A549 (cell line): ENCODE measurements around the gene TRIP11. TPM values are rescaled to one million over a fixed set of nuclear protein-coding genes. Genes with fewer than 3 reads are reported as not detected.

ENCODE experiments used
- ATAC-seq, 2 experiments: fragments of 200-7000 bp in 1 of 2; fragments of >200 bp in 1 of 2; cut with Nextera tagmentation in 1 of 2; cut with Tn5 transposase in 1 of 2; 3 replicates each; pipeline versions ENCODE4 v1.8.0 to v1.9.1; 2018 to 2020; ENCODE audit warnings: mild to moderate bottlenecking in 1 of 2, moderate library complexity in 1 of 2
- CTCF ChIA-PET: fragments of 300-600 bp; sonication (Branson Sonifier 250); formaldehyde crosslinking; extraction: SDS; loops from one replicate; lab custom pipeline; 2021; ENCODE audit warnings: antibody characterized with exemption, inconsistent platforms; lab: Yijun Ruan, JAX
- POLR2A ChIA-PET: fragments of 350-600 bp; formaldehyde crosslinking; extraction: SDS; loops from one replicate; lab custom pipeline; 2021; ENCODE audit warnings: antibody characterized with exemption, inconsistent platforms; lab: Yijun Ruan, JAX
- DNase-seq, 2 experiments: peaks; one replicate each; pipeline versions ENCODE4 v3.0.0 to v3.0.0-alpha.2; 2011 to 2016; ENCODE audit warnings: low read depth in 1 of 2, low spot score in 1 of 2
- FAIRE-seq: peaks from 2 replicates; lab custom pipeline; 2011; peaks lifted over from hg19 to GRCh38; lab: Jason Lieb, UNC
- H3K27ac ChIP-seq, 2 experiments: fragments of >200 bp; sonication (Bioruptor Twin); formaldehyde crosslinking; 3 replicates each; pipeline ENCODE4 v1.5.1; 2016 to 2017
- H3K4me1 ChIP-seq: fragments of >200 bp; sonication (Bioruptor Twin); formaldehyde crosslinking; 3 replicates; pipeline ENCODE4 v1.6.1; 2016
- H3K4me2 ChIP-seq: fragments of >200 bp; sonication (Bioruptor Twin); formaldehyde crosslinking; 3 replicates; pipeline ENCODE4 v1.6.1; 2016
- H3K4me3 ChIP-seq: fragments of >200 bp; sonication (Bioruptor Twin); formaldehyde crosslinking; 3 replicates; pipeline ENCODE4 v1.5.1; 2016
- H3K9me3 ChIP-seq: fragments of >200 bp; sonication (Bioruptor Twin); formaldehyde crosslinking; 3 replicates; pipeline ENCODE4 v1.6.1; 2016
- ATOH8 ChIP-seq: fragments of 250-450 bp; sonication (Bioruptor Pico); IDR thresholded peaks from 2 replicates; pipeline ENCODE4 v1.5.0; 2020; ENCODE audit warnings: low read depth, mild to moderate bottlenecking, moderate library complexity
- CBX2 ChIP-seq: fragments of 200-600 bp; sonication (generic); IDR thresholded peaks from 2 replicates; pipeline ENCODE4 v1.6.1; 2016; ENCODE audit warnings: low read depth, mild to moderate bottlenecking, borderline replicate concordance
- CBX8 ChIP-seq: fragments of 200-600 bp; sonication (generic); IDR thresholded peaks from 2 replicates; pipeline ENCODE4 v1.6.1; 2016
- CEBPB ChIP-seq, 2 experiments: fragments of >200 bp in 1 of 2; sonication (Bioruptor Twin) in 1 of 2; formaldehyde crosslinking in 1 of 2; IDR thresholded peaks; 2 replicates each; pipeline ENCODE4 v1.6.1; 2012 to 2016
- CTCF ChIP-seq: fragments of >200 bp; sonication (Bioruptor Twin); formaldehyde crosslinking; IDR thresholded peaks from 3 replicates; pipeline ENCODE4 v1.5.1; 2016
- E2F6 ChIP-seq: IDR thresholded peaks from 2 replicates; pipeline ENCODE4 v1.6.1; 2012; ENCODE audit warnings: low read depth, borderline replicate concordance
- ELK1 ChIP-seq: fragments of 150-350 bp; IDR thresholded peaks from 2 replicates; pipeline ENCODE4 v1.6.1; 2014; ENCODE audit warnings: low read depth, mild to moderate bottlenecking, low read length
- EP300 ChIP-seq, 2 experiments: fragments of >200 bp; sonication (Bioruptor Twin); formaldehyde crosslinking; IDR thresholded peaks; 2 replicates in 1 of 2; 3 replicates in 1 of 2; pipeline ENCODE4 v1.6.1; 2016 to 2017
- FOSL2 ChIP-seq, 2 experiments: fragments of 450-650 bp in 1 of 2; fragments of >200 bp in 1 of 2; sonication (Bioruptor Twin) in 1 of 2; formaldehyde crosslinking; IDR thresholded peaks; 2 replicates each; pipeline versions ENCODE4 v1.5.0 to v1.6.1; 2016 to 2020; ENCODE audit warnings: mild to moderate bottlenecking in 1 of 2, moderate library complexity in 1 of 2
- FOXS1 ChIP-seq: fragments of 250-450 bp; sonication (Bioruptor Pico); IDR thresholded peaks from 2 replicates; pipeline ENCODE4 v1.5.0; 2020; ENCODE audit warnings: mild to moderate bottlenecking, moderate library complexity
- GATA3 ChIP-seq: IDR thresholded peaks from 2 replicates; pipeline ENCODE4 v1.6.1; 2012; ENCODE audit warnings: borderline replicate concordance
- HDAC2 ChIP-seq: fragments of 200-600 bp; sonication (generic); IDR thresholded peaks from 2 replicates; pipeline ENCODE4 v1.6.1; 2016
- HOXA7 ChIP-seq: fragments of 250-450 bp; sonication (Bioruptor Pico); IDR thresholded peaks from 2 replicates; pipeline ENCODE4 v1.5.0; 2020; ENCODE audit warnings: mild to moderate bottlenecking, moderate library complexity
- HOXB13 ChIP-seq: fragments of 250-450 bp; sonication (Bioruptor Pico); IDR thresholded peaks from 2 replicates; pipeline ENCODE4 v1.5.0; 2020; ENCODE audit warnings: low read depth, mild to moderate bottlenecking, moderate library complexity
- JUN ChIP-seq, 2 experiments: fragments of >200 bp; sonication (Bioruptor Twin); formaldehyde crosslinking; IDR thresholded peaks; 2 replicates in 1 of 2; 3 replicates in 1 of 2; pipeline ENCODE4 v1.6.1; 2016 to 2017
- JUNB ChIP-seq: fragments of >200 bp; sonication (Bioruptor Twin); formaldehyde crosslinking; IDR thresholded peaks from 2 replicates; pipeline ENCODE4 v1.6.1; 2016
- KDM1A ChIP-seq: fragments of 200-600 bp; sonication (generic); IDR thresholded peaks from 2 replicates; pipeline ENCODE4 v1.6.1; 2016; ENCODE audit warnings: low read depth, mild to moderate bottlenecking
- KDM5A ChIP-seq: fragments of 200-600 bp; sonication (generic); IDR thresholded peaks from 2 replicates; pipeline ENCODE4 v1.6.1; 2016; ENCODE audit warnings: antibody characterized with exemption, mild to moderate bottlenecking
- MAFK ChIP-seq: fragments of 450-650 bp; IDR thresholded peaks from 2 replicates; pipeline ENCODE4 v1.6.1; 2014; ENCODE audit not compliant: partially characterized antibody
- MYC ChIP-seq: IDR thresholded peaks from 2 replicates; pipeline ENCODE4 v1.6.1; 2012; ENCODE audit warnings: mild to moderate bottlenecking, inconsistent platforms, low read length, improper control_type of control experiment, borderline replicate concordance
- NR3C1 ChIP-seq: fragments of >200 bp; sonication (Bioruptor Twin); formaldehyde crosslinking; IDR thresholded peaks from 3 replicates; pipeline ENCODE4 v1.6.1; 2017
- PHF8 ChIP-seq: fragments of 200-600 bp; sonication (generic); IDR thresholded peaks from 2 replicates; pipeline ENCODE4 v1.6.1; 2016; ENCODE audit warnings: low read depth, mild to moderate bottlenecking, antibody characterized with exemption, moderate library complexity, borderline replicate concordance
- POLR2A ChIP-seq: IDR thresholded peaks from 2 replicates; pipeline ENCODE4 v1.6.1; 2012; ENCODE audit warnings: mild to moderate bottlenecking, low read length
- POLR2AphosphoS2 ChIP-seq: conservative IDR thresholded peaks from 2 replicates; pipeline ENCODE4 v1.6.1; 2012; ENCODE audit warnings: low read length, improper control_type of control experiment, inconsistent platforms
- RARB ChIP-seq: fragments of 250-450 bp; sonication (Bioruptor Pico); IDR thresholded peaks from 2 replicates; pipeline ENCODE4 v1.8.0; 2021; ENCODE audit warnings: mild to moderate bottlenecking, moderate library complexity
- RCOR1 ChIP-seq: fragments of 150-350 bp; IDR thresholded peaks from 2 replicates; pipeline ENCODE4 v1.6.1; 2014; ENCODE audit warnings: antibody characterized with exemption, low read length, low read depth
- RFX5 ChIP-seq: fragments of 450-650 bp; IDR thresholded peaks from 2 replicates; pipeline ENCODE4 v1.7.1; 2014; ENCODE audit warnings: antibody characterized with exemption, mild to moderate bottlenecking, moderate library complexity
- RNF2 ChIP-seq: fragments of 200-600 bp; sonication (generic); IDR thresholded peaks from 2 replicates; pipeline ENCODE4 v1.6.1; 2016; ENCODE audit warnings: low read depth, mild to moderate bottlenecking, antibody characterized with exemption, moderate library complexity, borderline replicate concordance
- SREBF2 ChIP-seq: fragments of 450-650 bp; IDR thresholded peaks from 2 replicates; pipeline ENCODE4 v1.6.1; 2014; ENCODE audit warnings: mild to moderate bottlenecking, moderate library complexity
- USF2 ChIP-seq: fragments of 450-650 bp; IDR thresholded peaks from 2 replicates; pipeline ENCODE4 v1.6.1; 2014; ENCODE audit warnings: antibody characterized with exemption
- ZC3H11A ChIP-seq: fragments of 450-650 bp; IDR thresholded peaks from 2 replicates; pipeline ENCODE4 v1.6.1; 2014; ENCODE audit warnings: antibody characterized with exemption, mild to moderate bottlenecking
- WGBS: methylation state at CpG from one replicate; pipeline ENCODE4 v1.1.6; 2017; ENCODE audit errors: missing lambda C conversion rate; 5-methylcytosine and 5-hydroxymethylcytosine counted together
- polyA plus RNA-seq, 4 experiments: library from polyadenylated mRNA; depleted of rRNA in 3 of 4; stranded (reverse); fragments of >200 nt; fragmentation: RNase III in 1 of 4; extraction: RNeasy Plus Mini Kit Qiagen cat#74134 plus additional on column Dnase treatment in 1 of 4; gene quantifications; 2 replicates in 3 of 4; 3 replicates in 1 of 4; pipeline ENCODE4 v1.2.3, GENCODE V29; 2011 to 2017

TRIP11 gene
- polyA plus RNA-seq, 2 of the 4 experiments (the other 2 are of a cell fraction): 7.9 to 26.8 TPM

GRCh38 chr14:92033433-92033832 lies 6.4 kb downstream of the TRIP11 start:
- Histone ChIP-seq H3K4me2 (no peak overlapping the region), H3K4me1 (peaks cover 12% of the 10 kb centered on the region), H3K9me3 (no peaks in the 10 kb centered on the region), H3K27ac (no peak overlapping the region), H3K4me3 (no peak overlapping the region)
- POLR2A ChIA-PET: no interaction called here
- FAIRE-seq (no peak), DNase-seq (no peak), ATAC-seq (no peak)
- no peak for TF ChIP-seq KDM1A
- TF ChIP-seq POLR2A: no peak
- no peak for TF ChIP-seq CTCF
- no peak for TF ChIP-seq CEBPB (IDR thresholded peaks at IDR 0.05)
- no peak for TF ChIP-seq JUNB
- TF ChIP-seq ATOH8 (CRISPR knock-in tag): no peak
- no peak for TF ChIP-seq NR3C1
- no peak for TF ChIP-seq CBX8
- TF ChIP-seq ZC3H11A: no peak
- no peak for TF ChIP-seq POLR2AphosphoS2
- TF ChIP-seq RNF2: no peak
- TF ChIP-seq E2F6: no peak
- no peak for TF ChIP-seq FOSL2 (IDR thresholded peaks at IDR 0.05)
- no peak for TF ChIP-seq FOSL2 (CRISPR knock-in tag; IDR thresholded peaks at IDR 0.05)
- no peak for TF ChIP-seq MYC
- TF ChIP-seq USF2: no peak
- no peak for TF ChIP-seq JUN (IDR thresholded peaks at IDR 0.05)
- TF ChIP-seq HDAC2: no peak
- no peak for TF ChIP-seq PHF8
- TF ChIP-seq CBX2: no peak
- CTCF ChIA-PET: interaction anchor here (0.6 to 2.1 kb wide), 3 partner anchors 12 to 37 kb away, joined by 3 to 5 read pairs (median 5); no protein-coding TSS in a partner anchor
- 100% methylated on average over 1 of the region's 1 CpG for WGBS

GRCh38 chr14:92026548-92027190 lies 13.2 kb downstream of the TRIP11 start:
- no peak for ATAC-seq
- H3K4me2 ChIP-seq: no peak overlapping the region
- TF ChIP-seq FOXS1 (CRISPR knock-in tag): no peak
- no peak for TF ChIP-seq GATA3
- no peak for TF ChIP-seq CEBPB (IDR thresholded peaks at IDR 0.05)
- no peak for TF ChIP-seq SREBF2
- TF ChIP-seq HOXA7 (CRISPR knock-in tag): no peak
- no peak for TF ChIP-seq RFX5
- TF ChIP-seq MAFK: no peak
- TF ChIP-seq CTCF: no peak
- no peak for TF ChIP-seq RCOR1
- TF ChIP-seq PHF8: no peak
- TF ChIP-seq KDM5A: no peak
- TF ChIP-seq RARB (CRISPR knock-in tag): no peak
- no peak for TF ChIP-seq ZC3H11A
- no peak for TF ChIP-seq ELK1
- TF ChIP-seq HOXB13: no peak
- TF ChIP-seq EP300 (IDR thresholded peaks at IDR 0.05): no peak
- TF ChIP-seq, all 56 proteins: peak for 0
- Histone ChIP-seq H3K27ac (no peak overlapping the region), H3K4me1 (0 out of 3 replicates have a peak, but pooled peaks cover 3% of the 10 kb centered on the region), H3K4me3 (no peak overlapping the region), H3K9me3 (no peaks in the 10 kb centered on the region)
- POLR2A ChIA-PET: no interaction called here
- CTCF ChIA-PET: no interaction called here
- WGBS: 95% methylated on average over 21 of the region's 21 CpGs
- FAIRE-seq: no peak
- no peak for DNase-seq
